Left renal cortex interstitium (tissue), 4 donors: Measurements from ENCODE around the gene XPO6. TPM values are rescaled to one million over a fixed set of nuclear protein-coding genes. Genes with fewer than 3 reads are reported as not detected.

Experiments used
- DNase-seq, 4 donors: peaks; one replicate each; pipeline ENCODE4 v3.0.0-alpha.2; 2013; ENCODE audit warnings: low read depth in 4 of 4, low spot score in 2 of 4, missing footprints in 1 of 4
- polyA plus RNA-seq, 4 donors: library from polyadenylated mRNA; unstranded; fragments of 120-200 nt; gene quantifications; one replicate each; pipeline ENCODE4 v1.2.1, GENCODE V29; 2013; ENCODE audit not compliant: insufficient read length in 4 of 4

Gene XPO6
- polyA plus RNA-seq, 4 donors: 72.3 to 91.7 (median 87.6) TPM

GRCh38 chr16:28096983-28097899 is 114.5 kb downstream of the XPO6 start:
- no peak for DNase-seq

GRCh38 chr16:28093385-28093725 is 118.4 kb downstream of the XPO6 start:
- no peak for DNase-seq

- no peak for DNase-seq
These were observed 118.9 kb downstream of the XPO6 start for GRCh38 chr16:28092721-28093384.

DNA sequence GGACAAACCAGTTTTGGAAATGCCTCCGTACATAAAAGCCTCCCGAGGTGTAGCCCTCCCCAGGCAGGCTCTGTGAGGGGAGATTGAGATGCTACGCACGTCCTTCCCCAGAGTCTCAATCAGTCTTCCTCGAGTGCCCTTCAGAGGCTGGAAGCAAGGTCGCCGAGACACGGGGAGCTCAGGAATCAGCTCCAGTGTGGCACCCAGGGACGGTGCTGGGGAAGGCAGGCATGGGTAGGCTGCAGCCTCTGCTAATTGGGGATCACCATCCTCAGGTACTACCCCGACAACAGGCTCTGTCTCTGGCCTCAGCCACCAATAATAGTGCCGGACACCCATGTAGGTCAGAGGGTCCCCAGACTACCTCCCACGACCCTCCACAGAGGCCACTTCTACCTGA is 120.1 kb downstream of the XPO6 start:
- DNase-seq: no peak

GRCh38 chr16:28090646-28091377 is 121.0 kb downstream of the XPO6 start:
- no peak for DNase-seq

- DNase-seq: no peak
These were observed 121.8 kb downstream of the XPO6 start for GRCh38 chr16:28089992-28090365.

DNA sequence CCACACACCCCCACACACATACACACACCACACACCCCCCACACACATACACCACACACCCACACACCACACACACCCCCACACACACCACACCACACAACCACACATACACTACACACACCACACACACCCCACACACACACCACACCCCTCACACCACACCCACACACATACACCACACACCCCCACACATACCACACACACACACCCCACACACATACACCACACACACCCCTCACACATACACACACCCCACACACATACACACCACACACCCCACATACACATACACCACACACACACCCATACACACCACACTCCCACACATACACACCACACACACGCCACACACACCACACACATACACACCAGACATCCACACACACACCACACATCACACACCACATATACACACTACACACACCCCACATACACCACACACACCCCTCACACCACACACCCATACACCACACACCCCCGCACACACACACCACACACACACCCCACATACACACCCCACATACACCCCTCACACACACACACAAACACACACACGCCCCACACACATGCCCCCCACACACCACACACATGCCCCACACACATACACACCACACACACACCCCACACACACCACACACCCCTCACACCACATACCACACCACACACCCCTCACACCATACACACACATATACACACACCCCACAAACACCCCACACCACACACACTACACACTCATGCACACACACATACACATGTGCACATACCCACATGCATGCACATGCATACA is 122.4 kb downstream of the XPO6 start:
- DNase-seq: no peak

DNA sequence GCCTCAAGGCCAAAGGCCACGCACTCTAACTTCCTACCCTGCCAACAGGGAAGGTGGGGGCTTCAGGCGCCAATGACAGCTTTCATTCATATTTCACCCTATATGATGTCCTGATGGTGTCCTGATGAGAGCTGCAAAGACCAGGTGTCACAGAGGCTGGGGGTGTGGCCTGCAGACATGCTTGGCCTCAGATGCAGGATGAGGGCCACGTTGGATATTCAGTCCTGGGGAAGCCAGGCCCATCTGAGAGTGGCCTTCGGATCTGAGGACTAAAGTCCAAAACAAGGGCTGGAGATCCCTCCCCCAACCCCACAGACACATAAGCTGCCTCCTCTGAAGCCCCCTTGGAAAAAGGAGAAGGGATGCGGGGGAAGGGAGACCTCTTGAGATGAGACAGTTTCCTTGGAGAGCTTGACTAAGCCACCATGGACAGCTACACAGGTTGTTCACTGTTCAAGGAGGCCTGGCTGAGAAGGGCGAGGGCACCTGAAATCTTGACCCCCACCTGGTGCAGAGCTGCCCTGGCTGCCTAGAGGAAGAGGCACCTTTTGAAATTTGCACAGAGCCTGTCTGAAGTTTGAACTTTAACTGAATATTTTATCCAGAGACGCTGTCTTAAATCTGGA is 124.0 kb downstream of the XPO6 start:
- DNase-seq: no peak

- no peak for DNase-seq
These were observed 124.6 kb downstream of the XPO6 start for GRCh38 chr16:28087140-28087660.

DNA sequence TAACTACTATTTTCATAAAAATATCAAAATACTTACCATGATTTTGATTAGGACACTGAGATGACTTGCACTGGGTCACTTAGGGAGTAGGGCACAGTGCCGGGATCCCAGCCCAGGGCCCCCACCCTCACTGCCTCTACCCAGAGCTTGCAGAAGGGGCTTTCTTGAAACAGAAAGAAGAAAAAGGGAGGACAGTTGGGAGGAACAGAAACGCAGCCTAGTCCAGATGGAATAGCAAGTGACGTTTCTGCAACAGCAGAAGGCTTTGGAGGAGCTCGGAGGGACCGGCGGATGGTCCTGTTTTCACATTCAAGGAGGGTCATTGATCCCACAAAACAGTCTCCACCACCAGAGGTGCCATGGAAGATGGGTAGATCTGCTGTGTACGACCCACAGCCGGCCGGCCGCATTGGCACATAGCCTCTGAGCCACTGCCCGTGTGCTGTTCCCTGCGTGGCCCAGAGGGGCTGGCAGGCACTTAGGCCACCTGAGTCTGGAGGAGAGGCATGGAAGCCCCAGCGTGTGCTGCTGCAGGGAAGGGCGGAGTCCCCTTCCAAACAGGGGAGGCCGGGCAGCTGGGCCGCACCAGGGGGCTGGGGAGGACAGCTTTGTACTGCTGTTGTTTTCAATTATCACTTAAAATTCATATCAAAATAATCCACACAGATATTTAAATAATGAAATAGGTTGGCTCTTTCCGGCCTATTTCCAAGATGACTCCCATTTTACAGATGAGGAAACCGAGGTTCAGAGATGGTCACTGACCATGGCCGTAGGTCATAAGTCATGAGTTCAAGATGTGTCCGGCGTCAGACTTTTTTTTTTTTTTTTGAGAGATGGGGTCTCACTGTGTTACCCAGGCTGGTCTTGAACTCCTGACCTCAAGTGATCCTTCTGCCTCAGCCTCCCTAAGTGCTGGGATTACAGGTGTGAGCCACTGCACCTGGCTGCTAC is 125.3 kb downstream of the XPO6 start:
- no peak for DNase-seq

GRCh38 chr16:28085389-28086171 is 126.2 kb downstream of the XPO6 start:
- no peak for DNase-seq

GRCh38 chr16:28084209-28084608 is 127.6 kb downstream of the XPO6 start:
- no peak for DNase-seq

DNA sequence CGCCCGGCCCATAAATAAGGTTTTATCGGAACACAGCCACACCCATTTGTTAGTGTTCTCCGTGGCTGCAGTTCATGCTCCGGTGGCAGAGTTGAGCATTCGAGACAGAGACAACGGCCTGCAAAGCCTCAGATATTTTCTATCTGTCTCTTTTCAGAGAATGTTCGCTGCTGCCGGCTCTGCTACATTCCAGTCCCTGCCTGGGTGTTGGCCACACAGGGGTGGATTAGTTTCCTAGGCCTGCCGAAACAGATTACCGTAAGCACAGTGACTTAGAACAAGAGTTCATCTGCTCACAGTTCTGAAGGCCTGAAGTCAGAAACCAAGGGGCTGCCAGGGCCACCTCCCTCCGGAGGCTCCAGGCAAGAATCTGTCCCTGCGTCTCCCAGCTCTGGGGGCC is 129.1 kb downstream of the XPO6 start:
- DNase-seq: no peak

DNA sequence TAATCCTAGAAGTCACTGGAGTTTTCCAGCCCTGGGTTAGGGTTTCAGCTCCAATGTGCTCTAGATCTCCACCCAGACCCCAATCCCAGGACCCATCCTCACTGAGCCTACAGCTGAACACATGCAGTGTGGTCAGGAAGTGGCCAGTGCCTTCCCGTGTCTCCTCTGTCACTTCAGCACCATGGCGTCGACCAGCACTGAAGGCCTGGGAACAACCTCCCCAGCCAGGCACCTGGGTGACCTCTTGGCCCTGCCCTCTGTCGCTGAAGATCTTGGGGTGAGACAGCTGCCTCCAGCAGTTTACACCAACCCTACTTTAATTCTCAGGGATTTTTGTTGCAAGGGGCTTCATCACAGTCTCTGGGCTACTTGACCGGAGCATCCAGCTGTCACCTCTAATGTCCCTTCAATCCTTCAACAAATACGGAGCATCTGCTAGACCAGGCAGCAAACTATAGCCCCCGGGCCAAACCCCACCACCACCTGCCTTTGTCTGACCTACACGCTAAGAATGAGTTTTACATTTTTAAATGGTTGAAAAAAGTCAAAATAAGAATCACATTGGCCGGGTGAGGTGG is 130.3 kb downstream of the XPO6 start:
- DNase-seq: no peak

- no peak for DNase-seq
These were observed 133.5 kb downstream of the XPO6 start for GRCh38 chr16:28078261-28078660.

DNA sequence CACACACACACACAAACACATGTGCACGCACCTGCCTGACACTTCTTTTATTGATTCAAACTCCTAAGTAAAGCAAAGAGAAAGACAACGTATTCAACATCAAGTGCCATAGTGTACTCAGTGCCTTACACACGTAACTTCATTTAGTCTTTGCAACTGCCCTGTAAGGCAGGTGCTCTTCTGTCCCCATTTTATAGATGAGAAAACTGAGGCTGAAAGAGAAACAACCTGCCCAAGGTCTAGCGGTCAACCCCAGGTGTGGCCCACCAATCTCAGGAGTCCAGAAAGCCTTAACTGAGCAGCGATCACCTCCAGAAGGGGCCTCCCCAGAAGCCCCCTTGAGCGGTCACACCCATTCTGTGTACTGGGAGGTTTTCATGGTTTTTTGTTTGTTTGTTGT is 137.9 kb downstream of the XPO6 start:
- DNase-seq: no peak

- DNase-seq: no peak
These were observed 139.7 kb downstream of the XPO6 start for GRCh38 chr16:28072087-28072486.
